ENCODE results near the gene EPS8L1. TPM values are rescaled to one million over a fixed set of nuclear protein-coding genes. Genes with fewer than 3 reads are reported as not detected.

EPS8L1 gene
- total RNA-seq, 2 experiments from 2014 or later, result 2.0 to 2.2 TPM

DNA sequence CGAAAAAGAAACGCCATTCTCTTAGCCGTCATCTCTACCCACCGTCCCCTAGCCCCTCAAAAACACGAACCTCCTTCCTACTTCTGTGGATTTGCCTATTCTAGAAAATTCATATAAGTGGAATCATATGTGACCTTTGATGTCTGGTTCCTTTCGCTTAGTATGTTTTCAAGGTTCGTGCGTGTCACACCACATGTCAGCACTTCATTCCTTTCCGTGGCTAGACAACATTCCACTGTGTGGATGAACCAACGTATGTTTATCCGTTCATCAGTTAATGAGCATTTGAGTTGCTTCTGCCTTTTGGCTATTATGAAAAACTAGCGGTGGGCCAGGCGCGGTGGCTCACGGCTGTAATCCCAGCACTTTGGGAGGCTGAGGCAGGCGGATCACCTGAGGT lies 55.8 kb downstream of the EPS8L1 start:
- CTCF ChIA-PET, result no interaction called here
- no peak overlapping the region for H3K4me3 Mint-ChIP-seq
- intact Hi-C loops (cut with DNase I, micrococcal nuclease), result loop anchor here in 1 of 2 experiments (2.0 kb wide), 1 partner anchor 65 kb away; no protein-coding TSS in a partner anchor

DNA sequence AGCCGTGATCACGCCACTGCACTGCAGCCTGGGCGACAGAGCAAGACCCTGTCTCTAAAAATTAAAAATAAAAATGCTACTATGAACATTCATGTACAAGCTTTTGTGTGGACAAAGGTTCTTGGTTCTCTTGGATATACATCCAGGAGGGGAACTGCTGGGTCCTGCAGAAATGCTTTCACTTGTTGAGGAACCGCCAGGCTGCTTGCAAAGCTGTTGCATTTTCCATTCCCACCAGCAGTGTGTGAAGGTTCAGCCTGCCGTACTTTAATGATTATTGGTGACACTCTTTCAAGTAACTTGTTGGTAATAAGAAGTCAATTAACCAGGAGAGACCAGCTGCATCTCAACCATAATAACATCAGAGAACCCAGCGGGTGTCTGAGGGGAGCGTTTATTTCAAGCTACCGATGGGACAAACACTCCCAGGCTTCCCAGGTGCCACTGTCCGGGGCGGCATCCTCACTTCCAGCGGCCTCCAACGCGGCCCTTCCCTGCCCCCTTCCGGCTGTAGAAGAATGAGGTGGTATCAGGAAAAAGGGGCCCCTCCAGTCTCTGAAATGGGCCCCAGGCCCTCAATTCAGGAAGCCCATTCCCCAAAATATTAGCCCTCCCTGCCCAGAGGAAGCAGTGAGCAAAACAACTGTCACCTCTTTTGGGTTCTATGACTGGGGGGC lies 56.9 kb downstream of the EPS8L1 start:
- H3K27me3 Mint-ChIP-seq, result peaks cover 49% of the 10 kb centered on the region

More for the DNA sequence above, 55.8 kb downstream of the EPS8L1 start:
- POLR2A ChIA-PET, result no interaction called here
- Mint-ChIP-seq H3K9me3 (no peaks in the 10 kb centered on the region), H3K27me3 (peaks cover 55% of the 10 kb centered on the region), H3K27ac (no peak overlapping the region), H3K4me1 (ENCODE audit: low read depth) (no peaks in the 10 kb centered on the region), H3K36me3 (ENCODE audit: low read depth) (no peaks in the 10 kb centered on the region)
- TF ChIP-seq, protein P1, sequence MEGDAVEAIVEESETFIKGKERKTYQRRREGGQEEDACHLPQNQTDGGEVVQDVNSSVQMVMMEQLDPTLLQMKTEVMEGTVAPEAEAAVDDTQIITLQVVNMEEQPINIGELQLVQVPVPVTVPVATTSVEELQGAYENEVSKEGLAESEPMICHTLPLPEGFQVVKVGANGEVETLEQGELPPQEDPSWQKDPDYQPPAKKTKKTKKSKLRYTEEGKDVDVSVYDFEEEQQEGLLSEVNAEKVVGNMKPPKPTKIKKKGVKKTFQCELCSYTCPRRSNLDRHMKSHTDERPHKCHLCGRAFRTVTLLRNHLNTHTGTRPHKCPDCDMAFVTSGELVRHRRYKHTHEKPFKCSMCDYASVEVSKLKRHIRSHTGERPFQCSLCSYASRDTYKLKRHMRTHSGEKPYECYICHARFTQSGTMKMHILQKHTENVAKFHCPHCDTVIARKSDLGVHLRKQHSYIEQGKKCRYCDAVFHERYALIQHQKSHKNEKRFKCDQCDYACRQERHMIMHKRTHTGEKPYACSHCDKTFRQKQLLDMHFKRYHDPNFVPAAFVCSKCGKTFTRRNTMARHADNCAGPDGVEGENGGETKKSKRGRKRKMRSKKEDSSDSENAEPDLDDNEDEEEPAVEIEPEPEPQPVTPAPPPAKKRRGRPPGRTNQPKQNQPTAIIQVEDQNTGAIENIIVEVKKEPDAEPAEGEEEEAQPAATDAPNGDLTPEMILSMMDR (IDR thresholded peaks at IDR 0.05), result no peak
- no peak overlapping the region for H3K27ac ChIP-seq (ENCODE audit: low read depth in 1 of 2, low read length in 2 of 2)
- H3K27me3 ChIP-seq (ENCODE audit: control insufficient read depth in 1 of 2, insufficient read depth in 2 of 2, low read length in 2 of 2), result peaks cover 20 to 22% of the 10 kb centered on the region in 2 experiments
- no peaks in the 10 kb centered on the region for H3K36me3 ChIP-seq (ENCODE audit: insufficient read depth, low read length)
- H3K9me3 ChIP-seq (ENCODE audit: control insufficient read depth in 1 of 2, insufficient read depth in 1 of 2, low read length in 2 of 2), result peaks cover 0 to 6% of the 10 kb centered on the region in 2 experiments
- no peaks in the 10 kb centered on the region for H3K4me1 ChIP-seq (ENCODE audit: insufficient read depth, low read length)
- no peak overlapping the region for H3K4me3 ChIP-seq (ENCODE audit: low read length)
- ATAC-seq (ENCODE audit: poor library complexity) (no peak), DNase-seq (no peak)

DNA sequence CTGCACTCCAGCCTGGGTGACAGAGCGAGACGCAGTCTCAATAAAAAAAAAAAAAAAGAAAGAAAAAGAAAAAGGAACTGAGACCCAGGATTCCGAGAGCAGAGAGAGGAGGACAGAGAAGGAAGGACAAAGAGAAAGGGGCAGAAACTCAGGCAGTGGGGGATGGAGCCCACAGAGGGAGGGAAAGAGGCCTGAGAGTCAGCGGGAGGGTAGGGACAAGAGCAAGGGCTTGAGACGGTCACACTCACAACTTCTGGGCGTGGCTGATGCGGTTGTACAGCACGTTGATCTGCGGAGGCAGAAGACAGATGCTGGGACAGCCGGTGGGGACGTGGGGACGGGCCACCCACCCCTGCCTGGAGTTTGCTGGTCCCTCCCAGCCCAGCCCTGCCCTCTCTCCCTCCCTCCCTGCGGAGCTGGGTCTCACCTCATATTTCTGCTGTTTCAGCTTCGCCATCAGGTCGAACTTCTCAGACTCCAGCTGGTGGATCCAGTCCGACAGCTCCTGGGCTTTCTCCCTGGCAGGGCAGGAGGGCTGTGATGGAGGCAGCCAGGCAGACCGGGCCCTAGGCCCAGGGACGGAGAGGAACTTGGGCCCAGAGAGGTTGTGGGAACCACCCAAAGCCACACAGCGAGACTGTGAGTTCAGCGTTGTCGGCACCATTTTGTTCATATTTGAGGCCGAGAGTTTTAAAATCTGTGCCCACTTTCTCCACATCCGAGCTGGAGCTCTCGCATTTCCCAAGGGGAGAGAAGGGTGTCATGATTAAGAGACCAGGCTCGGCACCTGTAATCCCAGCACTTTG lies 58.2 kb downstream of the EPS8L1 start:
- no peak for DNase-seq
- ChIA-PET CTCF (no interaction called here), POLR2A (no interaction called here)
- peaks cover 45% of the 10 kb centered on the region for H3K27me3 Mint-ChIP-seq
- H3K4me3 ChIP-seq (ENCODE audit: low read length), result no peak overlapping the region
- no peaks in the 10 kb centered on the region for H3K36me3 ChIP-seq (ENCODE audit: insufficient read depth, low read length)
- no peaks in the 10 kb centered on the region for H3K4me1 Mint-ChIP-seq (ENCODE audit: low read depth)
- no peak for ATAC-seq (ENCODE audit: poor library complexity)
- TF ChIP-seq, protein P1 (IDR thresholded peaks at IDR 0.05), result no peak
- intact Hi-C loops (cut with DNase I, micrococcal nuclease), result no loop called here
- H3K4me1 ChIP-seq (ENCODE audit: insufficient read depth, low read length), result no peaks in the 10 kb centered on the region
- peaks cover 30 to 31% of the 10 kb centered on the region in 2 experiments for H3K27me3 ChIP-seq (ENCODE audit: control insufficient read depth in 1 of 2, insufficient read depth in 2 of 2, low read length in 2 of 2)
- H3K9me3 Mint-ChIP-seq, result no peaks in the 10 kb centered on the region
- H3K27ac ChIP-seq (ENCODE audit: low read depth in 1 of 2, low read length in 2 of 2), result peak overlapping the region in 1 of 2 donors; percentile 30
- no peaks in the 10 kb centered on the region for H3K36me3 Mint-ChIP-seq (ENCODE audit: low read depth)
- peaks cover 0 to 6% of the 10 kb centered on the region in 2 experiments for H3K9me3 ChIP-seq (ENCODE audit: control insufficient read depth in 1 of 2, insufficient read depth in 1 of 2, low read length in 2 of 2)
- no peak overlapping the region for H3K4me3 Mint-ChIP-seq
- no peak overlapping the region for H3K27ac Mint-ChIP-seq

More for the DNA sequence above, 56.9 kb downstream of the EPS8L1 start:
- ChIA-PET POLR2A (no interaction called here), CTCF (no interaction called here)
- Histone ChIP-seq H3K9me3 (ENCODE audit: control insufficient read depth in 1 of 2, insufficient read depth in 1 of 2, low read length in 2 of 2) (peaks cover 0 to 6% of the 10 kb centered on the region in 2 experiments), H3K4me1 (ENCODE audit: insufficient read depth, low read length) (no peaks in the 10 kb centered on the region), H3K27ac (ENCODE audit: low read depth in 1 of 2, low read length in 2 of 2) (no peak overlapping the region), H3K4me3 (ENCODE audit: low read length) (no peak overlapping the region), H3K27me3 (ENCODE audit: control insufficient read depth in 1 of 2, insufficient read depth in 2 of 2, low read length in 2 of 2) (peaks cover 26 to 27% of the 10 kb centered on the region in 2 experiments), H3K36me3 (ENCODE audit: insufficient read depth, low read length) (no peaks in the 10 kb centered on the region)
- DNase-seq (no peak), ATAC-seq (ENCODE audit: poor library complexity) (no peak)
- no peaks in the 10 kb centered on the region for H3K9me3 Mint-ChIP-seq
- H3K27ac Mint-ChIP-seq, result no peak overlapping the region
- no peaks in the 10 kb centered on the region for H3K4me1 Mint-ChIP-seq (ENCODE audit: low read depth)
- intact Hi-C loops (cut with DNase I, micrococcal nuclease), result no loop called here
- TF ChIP-seq, protein P1 (IDR thresholded peaks at IDR 0.05), result no peak
- no peaks in the 10 kb centered on the region for H3K36me3 Mint-ChIP-seq (ENCODE audit: low read depth)
- H3K4me3 Mint-ChIP-seq, result no peak overlapping the region

Measured in CD4-positive, alpha-beta T cell (primary cell).